OCI-LY1 (cell line): ENCODE results near the gene NR1H2.

Experiments
- EZH2 ChIP-seq: fragments of 200-600 bp; sonication (generic), shearing (Covaris generic); IDR thresholded peaks from 2 replicates; pipeline ENCODE4 v1.8.0; 2017; ENCODE audit warnings: borderline replicate concordance, mixed run types, mild to moderate bottlenecking, antibody characterized with exemption, low read length, moderate library complexity, mixed read lengths
- TF ChIP-seq, protein P1 (sequence below): fragments of 200-600 bp; sonication (generic), shearing (Covaris generic); IDR thresholded peaks from 2 replicates; pipeline ENCODE4 v1.5.1; 2017; ENCODE audit warnings: mild to moderate bottlenecking, antibody characterized with exemption, low read length, moderate library complexity, mixed read lengths

DNA sequence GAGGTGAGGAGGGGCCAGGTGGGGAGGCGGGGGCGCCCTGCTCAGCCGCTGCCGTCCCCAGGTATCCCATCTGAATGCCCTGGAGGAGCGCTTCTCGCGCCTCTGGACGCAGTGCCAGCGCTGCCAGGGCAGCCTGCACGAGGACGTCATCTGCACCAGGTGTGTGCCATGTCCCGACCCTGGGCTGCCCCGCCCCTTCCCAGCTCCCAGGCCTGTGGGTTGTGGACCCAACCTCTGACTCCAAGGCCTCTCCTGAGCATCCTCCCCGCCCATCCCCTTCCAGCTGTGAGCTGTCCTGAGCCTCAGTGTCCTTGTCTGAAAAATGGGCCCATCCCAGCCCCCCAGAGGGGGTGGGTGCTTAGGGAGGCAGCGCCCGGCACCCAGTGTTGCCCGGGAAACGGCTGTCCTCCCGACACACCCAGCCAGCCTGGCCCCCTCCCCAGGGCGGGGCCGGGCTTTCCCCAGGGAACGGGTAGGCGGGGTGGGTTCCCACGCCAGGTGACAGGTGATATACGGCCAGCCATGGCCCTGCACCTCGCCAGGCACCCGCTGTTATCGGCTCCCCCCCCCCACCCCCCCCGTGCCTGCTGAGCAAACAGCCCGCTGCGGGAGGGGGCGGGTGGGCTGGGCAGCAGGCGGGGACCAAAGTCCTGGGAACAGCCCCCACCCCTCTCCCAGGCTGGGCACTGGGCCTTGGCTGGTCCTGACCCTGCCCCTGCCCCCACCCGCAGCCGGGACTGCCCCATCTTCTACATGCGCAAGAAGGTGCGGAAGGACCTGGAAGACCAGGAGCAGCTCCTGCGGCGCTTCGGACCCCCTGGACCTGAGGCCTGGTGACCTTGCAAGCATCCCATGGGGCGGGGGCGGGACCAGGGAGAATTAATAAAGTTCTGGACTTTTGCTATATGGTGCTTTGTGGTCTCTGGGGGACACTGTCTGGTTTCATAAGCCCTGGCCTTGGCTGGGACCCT is 41.1 kb downstream of the NR1H2 start:
- TF ChIP-seq, protein P1, sequence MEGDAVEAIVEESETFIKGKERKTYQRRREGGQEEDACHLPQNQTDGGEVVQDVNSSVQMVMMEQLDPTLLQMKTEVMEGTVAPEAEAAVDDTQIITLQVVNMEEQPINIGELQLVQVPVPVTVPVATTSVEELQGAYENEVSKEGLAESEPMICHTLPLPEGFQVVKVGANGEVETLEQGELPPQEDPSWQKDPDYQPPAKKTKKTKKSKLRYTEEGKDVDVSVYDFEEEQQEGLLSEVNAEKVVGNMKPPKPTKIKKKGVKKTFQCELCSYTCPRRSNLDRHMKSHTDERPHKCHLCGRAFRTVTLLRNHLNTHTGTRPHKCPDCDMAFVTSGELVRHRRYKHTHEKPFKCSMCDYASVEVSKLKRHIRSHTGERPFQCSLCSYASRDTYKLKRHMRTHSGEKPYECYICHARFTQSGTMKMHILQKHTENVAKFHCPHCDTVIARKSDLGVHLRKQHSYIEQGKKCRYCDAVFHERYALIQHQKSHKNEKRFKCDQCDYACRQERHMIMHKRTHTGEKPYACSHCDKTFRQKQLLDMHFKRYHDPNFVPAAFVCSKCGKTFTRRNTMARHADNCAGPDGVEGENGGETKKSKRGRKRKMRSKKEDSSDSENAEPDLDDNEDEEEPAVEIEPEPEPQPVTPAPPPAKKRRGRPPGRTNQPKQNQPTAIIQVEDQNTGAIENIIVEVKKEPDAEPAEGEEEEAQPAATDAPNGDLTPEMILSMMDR: no peak
- TF ChIP-seq EZH2: no peak
